Kidney (tissue), 14 donors: ENCODE measurements around the gene IRF4. TPM values are rescaled to one million over a fixed set of nuclear protein-coding genes. Genes with fewer than 3 reads are reported as not detected.

Experiments used
- DNase-seq, 5 donors: peaks; one replicate each; pipeline ENCODE4 v3.0.0-alpha.2; 2013 to 2020
- FAIRE-seq: peaks from 2 replicates; lab custom pipeline; 2012; peaks lifted over from hg19 to GRCh38; lab: Jason Lieb, UNC
- H3K27ac ChIP-seq, 2 donors: one replicate each; pipeline ENCODE4 v1.7.0; 2013; ENCODE audit warnings: low read depth in 2 of 2, low read length in 2 of 2, inconsistent platforms in 1 of 2
- H3K27me3 ChIP-seq: one replicate; pipeline ENCODE4 v1.7.1; 2013; ENCODE audit warnings: low read length, inconsistent platforms; ENCODE audit not compliant: control insufficient read depth, insufficient read depth
- H3K36me3 ChIP-seq, 3 donors: one replicate each; pipeline versions ENCODE4 v1.7.0 to v1.7.1; 2013; ENCODE audit warnings: low read length in 3 of 3, control low read depth in 1 of 3, inconsistent platforms in 1 of 3; ENCODE audit not compliant: insufficient read depth in 3 of 3, control insufficient read depth in 2 of 3
- H3K4me1 ChIP-seq, 3 donors: one replicate each; pipeline versions ENCODE4 v1.7.0 to v1.7.1; 2013; ENCODE audit warnings: low read length in 3 of 3, inconsistent platforms in 1 of 3, low read depth in 1 of 3; ENCODE audit not compliant: control insufficient read depth in 2 of 3, insufficient read depth in 2 of 3
- H3K4me3 ChIP-seq, 3 donors: one replicate each; pipeline versions ENCODE4 v1.7.0 to v1.8.1; 2013; ENCODE audit warnings: low read length in 3 of 3, control low read depth in 1 of 3, inconsistent platforms in 1 of 3
- H3K9ac ChIP-seq, 3 donors: one replicate each; pipeline versions ENCODE4 v1.7.0 to v1.7.1; 2013; ENCODE audit warnings: low read length in 3 of 3, control low read depth in 1 of 3, inconsistent platforms in 1 of 3
- H3K9me3 ChIP-seq, 3 donors: one replicate each; pipeline versions ENCODE4 v1.7.0 to v1.7.1; 2013; ENCODE audit warnings: low read length in 3 of 3, control low read depth in 1 of 3, inconsistent platforms in 1 of 3; ENCODE audit not compliant: control insufficient read depth in 2 of 3, insufficient read depth in 1 of 3
- intact Hi-C: fragments of 100-400 bp; cut with DNase I; formaldehyde crosslinking; loops from one replicate; pipeline ENCODE4 v1.11.1; 2022
- polyA plus RNA-seq: library from polyadenylated mRNA; stranded (reverse); fragments of 350-450 nt; fragmentation: Illumina TruSeq; extraction: RNeasy Lipid Tissue Mini Kit (QIAGEN cat#74804); gene quantifications from one replicate; pipeline ENCODE4 v1.2.3, GENCODE V29; 2014; ENCODE audit warnings: low read depth, low replicate concordance; ENCODE audit not compliant: insufficient read depth
- total RNA-seq: library from RNA; stranded (reverse); fragmentation: NEBNext Ultra II Directional; extraction: Animal tissue kit (Norgen Biotek cat#: 25700); gene quantifications from one replicate; pipeline ENCODE4 v1.2.1, GENCODE V29; 2021
- TF ChIP-seq, protein P1 (sequence below): IDR thresholded peaks from 3 replicates; pipeline ENCODE4 v1.5.1; 2012; ENCODE audit warnings: mild to moderate bottlenecking, moderate library complexity, borderline replicate concordance; ENCODE audit not compliant: insufficient read depth; ENCODE audit errors: extremely low read depth
- donor health status: control.
- donor health status: control.
- donor health status: control.
- donor health status: control.
- donor health status: control.
- donor health status: DM: yes; HTN: yes; CAD: no.
- donor health status: Normal renal cell carcinoma (clear cell type).

The IRF4 gene
- total and polyA plus RNA-seq, 2 donors from 2014 or later, result 23.7 TPM; not detected in 1

DNA sequence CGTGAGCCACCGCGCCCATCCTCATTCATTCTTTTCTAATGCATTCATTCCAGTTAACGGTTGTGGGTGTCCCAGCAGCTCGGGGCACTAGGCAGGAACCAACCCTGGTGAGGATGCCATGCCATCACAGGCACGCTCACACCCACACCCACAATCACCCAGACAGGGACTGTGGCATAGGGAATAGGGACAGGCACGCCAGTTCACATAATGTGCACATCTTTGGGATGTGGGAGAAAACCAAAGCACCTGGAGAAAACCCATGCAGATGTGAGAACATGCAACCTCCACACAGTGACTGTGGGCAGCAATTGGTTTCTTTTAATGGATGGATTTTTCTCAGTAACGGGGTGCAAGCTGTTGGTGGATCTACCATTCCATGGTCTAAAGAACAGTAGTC is 64.3 kb downstream of the IRF4 start:
- H3K36me3 ChIP-seq, result no peaks in the 10 kb centered on the region
- intact Hi-C loops, result no loop called here
- TF ChIP-seq, protein P1, sequence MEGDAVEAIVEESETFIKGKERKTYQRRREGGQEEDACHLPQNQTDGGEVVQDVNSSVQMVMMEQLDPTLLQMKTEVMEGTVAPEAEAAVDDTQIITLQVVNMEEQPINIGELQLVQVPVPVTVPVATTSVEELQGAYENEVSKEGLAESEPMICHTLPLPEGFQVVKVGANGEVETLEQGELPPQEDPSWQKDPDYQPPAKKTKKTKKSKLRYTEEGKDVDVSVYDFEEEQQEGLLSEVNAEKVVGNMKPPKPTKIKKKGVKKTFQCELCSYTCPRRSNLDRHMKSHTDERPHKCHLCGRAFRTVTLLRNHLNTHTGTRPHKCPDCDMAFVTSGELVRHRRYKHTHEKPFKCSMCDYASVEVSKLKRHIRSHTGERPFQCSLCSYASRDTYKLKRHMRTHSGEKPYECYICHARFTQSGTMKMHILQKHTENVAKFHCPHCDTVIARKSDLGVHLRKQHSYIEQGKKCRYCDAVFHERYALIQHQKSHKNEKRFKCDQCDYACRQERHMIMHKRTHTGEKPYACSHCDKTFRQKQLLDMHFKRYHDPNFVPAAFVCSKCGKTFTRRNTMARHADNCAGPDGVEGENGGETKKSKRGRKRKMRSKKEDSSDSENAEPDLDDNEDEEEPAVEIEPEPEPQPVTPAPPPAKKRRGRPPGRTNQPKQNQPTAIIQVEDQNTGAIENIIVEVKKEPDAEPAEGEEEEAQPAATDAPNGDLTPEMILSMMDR, result no peak
- no peak for FAIRE-seq
- no peaks in the 10 kb centered on the region for H3K4me1 ChIP-seq
- no peaks in the 10 kb centered on the region for H3K9me3 ChIP-seq
- H3K27me3 ChIP-seq, result no peaks in the 10 kb centered on the region
- no peak overlapping the region for H3K27ac ChIP-seq
- no peak overlapping the region for H3K9ac ChIP-seq
- no peak overlapping the region for H3K4me3 ChIP-seq
- no peak for DNase-seq

DNA sequence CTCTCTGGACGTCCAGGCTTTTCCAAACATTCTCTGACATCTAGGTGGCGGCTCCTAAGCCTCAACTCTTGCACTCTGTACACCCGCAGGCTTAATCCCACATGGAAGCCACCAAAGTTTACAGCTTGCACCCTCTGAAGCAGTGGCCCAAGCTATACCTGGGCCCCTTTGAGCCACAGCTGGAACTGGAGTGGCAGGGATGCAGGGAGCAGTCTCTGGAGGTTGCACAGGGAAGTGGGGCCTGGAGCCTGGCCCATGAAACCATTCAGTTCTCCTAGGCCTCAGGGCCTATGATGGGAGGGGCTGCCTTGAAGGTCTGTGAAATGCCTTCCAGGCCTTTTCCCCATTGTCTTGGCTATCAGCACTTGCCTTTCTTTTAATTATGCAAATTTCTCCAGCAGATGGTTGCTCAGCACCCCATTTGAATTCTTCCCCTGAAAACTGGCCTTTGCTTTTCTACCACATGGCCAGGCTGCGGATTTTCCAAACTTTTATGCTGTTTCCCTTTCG is 64.9 kb downstream of the IRF4 start:
- H3K9ac ChIP-seq, result no peak overlapping the region
- intact Hi-C loops, result no loop called here
- TF ChIP-seq, protein P1, result no peak
- H3K27ac ChIP-seq, result no peak overlapping the region
- DNase-seq, result no peak
- H3K4me1 ChIP-seq, result no peaks in the 10 kb centered on the region
- no peaks in the 10 kb centered on the region for H3K36me3 ChIP-seq
- no peak for FAIRE-seq
- H3K4me3 ChIP-seq, result no peak overlapping the region
- no peaks in the 10 kb centered on the region for H3K27me3 ChIP-seq
- H3K9me3 ChIP-seq, result no peaks in the 10 kb centered on the region

DNA sequence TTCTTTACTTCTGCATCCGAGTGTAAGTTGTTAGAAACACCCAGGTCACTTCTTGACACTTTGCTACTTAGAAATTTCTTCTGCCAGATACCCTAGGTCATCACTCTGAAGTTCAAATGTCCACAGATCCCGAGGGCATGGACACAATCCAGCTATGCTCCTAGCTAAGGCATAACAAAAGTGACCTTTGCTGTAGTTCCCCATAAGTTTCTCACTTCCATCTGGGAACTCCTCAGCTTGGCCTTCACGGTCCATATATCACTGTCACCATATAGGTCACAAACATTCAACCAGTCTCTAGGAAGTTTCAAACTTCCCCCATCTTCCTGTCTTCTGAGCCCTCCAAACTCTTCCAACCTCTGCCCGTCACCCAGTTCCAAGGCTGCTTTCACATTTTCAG is 65.3 kb downstream of the IRF4 start:
- no peak for FAIRE-seq
- no peak overlapping the region for H3K27ac ChIP-seq
- H3K4me3 ChIP-seq, result no peak overlapping the region

More for the DNA sequence above, 65.3 kb downstream of the IRF4 start:
- Histone ChIP-seq H3K36me3 (no peaks in the 10 kb centered on the region), H3K27me3 (no peaks in the 10 kb centered on the region), H3K9me3 (no peaks in the 10 kb centered on the region), H3K9ac (no peak overlapping the region), H3K4me1 (no peaks in the 10 kb centered on the region)
- no peak for DNase-seq
- intact Hi-C loops, result no loop called here
- TF ChIP-seq, protein P1, result no peak

Other genes starting within 250 kb of the IRF4 start
- 60.7 TPM for gene DUSP22, start 99.3 kb upstream of the IRF4 start, total RNA-seq
- gene DUSP22, start 99.3 kb upstream of the IRF4 start, polyA plus RNA-seq, result 24.0 TPM